Peyer's patch (tissue), 4 donors: ENCODE measurements around the gene GPC6. TPM values are rescaled to one million over a fixed set of nuclear protein-coding genes. Genes with fewer than 3 reads are reported as not detected.

ENCODE experiments used
- DNase-seq, 3 donors: peaks; one replicate each; pipeline ENCODE4 v3.0.0-alpha.2; 2017 to 2019
- H3K27ac ChIP-seq, 4 donors: fragments of 200-600 bp; sonication (generic); one replicate each; pipeline ENCODE4 v1.5.1; 2016 to 2019
- H3K27me3 ChIP-seq, 2 donors: fragments of 200-600 bp; sonication (generic); one replicate each; pipeline ENCODE4 v1.5.1; 2019
- H3K36me3 ChIP-seq, 3 donors: fragments of 200-600 bp; sonication (generic); one replicate each; pipeline ENCODE4 v1.5.1; 2016 to 2019
- H3K4me1 ChIP-seq, 4 donors: fragments of 200-600 bp; sonication (generic); one replicate each; pipeline ENCODE4 v1.5.1; 2016 to 2019
- H3K4me3 ChIP-seq, 4 donors: fragments of 200-600 bp; sonication (generic); 1 replicate in 3 of 4; 2 replicates in 1 of 4; pipeline ENCODE4 v1.5.1; 2016 to 2019; ENCODE audit warnings: mild to moderate bottlenecking in 1 of 4
- H3K9me3 ChIP-seq, 4 donors: fragments of 200-600 bp; sonication (generic); one replicate each; pipeline ENCODE4 v1.5.1; 2016 to 2019; ENCODE audit warnings: mild to moderate bottlenecking in 1 of 4
- POLR2A ChIP-seq, 2 donors: fragments of 450-650 bp; IDR thresholded peaks; one replicate each; pipeline ENCODE4 v1.5.1; 2017; ENCODE audit warnings: antibody characterized with exemption in 2 of 2, mild to moderate bottlenecking in 2 of 2, moderate library complexity in 2 of 2
- total RNA-seq, 4 donors: library from RNA; depleted of rRNA; stranded (reverse); fragments of >200 nt; gene quantifications; one replicate each; pipeline ENCODE4 v1.1.0, GENCODE V29; 2016
- TF ChIP-seq, protein P1 (sequence below), 6 experiments: fragments of 450-650 bp in 4 of 6; fragments of 200-600 bp in 2 of 6; sonication (generic) in 1 of 6; IDR thresholded peaks; one replicate each; pipeline ENCODE4 v1.5.1; 2017 to 2019; ENCODE audit warnings: antibody characterized with exemption in 6 of 6, mild to moderate bottlenecking in 3 of 6, moderate library complexity in 1 of 6

GPC6 gene
- total RNA-seq, 4 donors from 2014 or later, result 1.6 to 13.2 (median 2.6) TPM

DNA sequence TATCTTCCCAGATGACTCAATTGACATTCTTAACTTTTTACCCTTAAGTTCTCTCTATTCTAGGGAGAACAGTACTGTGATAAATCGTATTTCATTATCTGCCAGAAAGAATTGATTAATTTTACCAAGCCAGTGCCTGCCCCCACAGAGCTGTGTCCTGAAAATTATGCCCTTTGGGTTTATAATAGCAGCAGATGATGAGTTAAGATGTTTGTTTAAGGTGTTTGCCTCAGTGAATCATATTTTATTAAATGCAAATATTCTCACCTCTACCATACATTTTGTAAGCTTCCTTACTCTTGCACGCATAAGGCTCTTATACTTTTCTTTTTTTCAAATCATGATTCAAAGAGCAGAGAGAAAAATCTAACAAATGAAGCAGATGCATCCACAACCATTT lies 934.3 kb downstream of the GPC6 start:
- Histone ChIP-seq H3K27ac (no peak overlapping the region), H3K4me3 (no peak overlapping the region), H3K27me3 (no peaks in the 10 kb centered on the region), H3K9me3 (no peaks in the 10 kb centered on the region), H3K36me3 (no peaks in the 10 kb centered on the region), H3K4me1 (no peaks in the 10 kb centered on the region)
- TF ChIP-seq, protein P1, sequence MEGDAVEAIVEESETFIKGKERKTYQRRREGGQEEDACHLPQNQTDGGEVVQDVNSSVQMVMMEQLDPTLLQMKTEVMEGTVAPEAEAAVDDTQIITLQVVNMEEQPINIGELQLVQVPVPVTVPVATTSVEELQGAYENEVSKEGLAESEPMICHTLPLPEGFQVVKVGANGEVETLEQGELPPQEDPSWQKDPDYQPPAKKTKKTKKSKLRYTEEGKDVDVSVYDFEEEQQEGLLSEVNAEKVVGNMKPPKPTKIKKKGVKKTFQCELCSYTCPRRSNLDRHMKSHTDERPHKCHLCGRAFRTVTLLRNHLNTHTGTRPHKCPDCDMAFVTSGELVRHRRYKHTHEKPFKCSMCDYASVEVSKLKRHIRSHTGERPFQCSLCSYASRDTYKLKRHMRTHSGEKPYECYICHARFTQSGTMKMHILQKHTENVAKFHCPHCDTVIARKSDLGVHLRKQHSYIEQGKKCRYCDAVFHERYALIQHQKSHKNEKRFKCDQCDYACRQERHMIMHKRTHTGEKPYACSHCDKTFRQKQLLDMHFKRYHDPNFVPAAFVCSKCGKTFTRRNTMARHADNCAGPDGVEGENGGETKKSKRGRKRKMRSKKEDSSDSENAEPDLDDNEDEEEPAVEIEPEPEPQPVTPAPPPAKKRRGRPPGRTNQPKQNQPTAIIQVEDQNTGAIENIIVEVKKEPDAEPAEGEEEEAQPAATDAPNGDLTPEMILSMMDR (IDR thresholded peaks at IDR 0.05), result no peak
- no peak for TF ChIP-seq POLR2A (IDR thresholded peaks at IDR 0.05)
- no peak for DNase-seq

DNA sequence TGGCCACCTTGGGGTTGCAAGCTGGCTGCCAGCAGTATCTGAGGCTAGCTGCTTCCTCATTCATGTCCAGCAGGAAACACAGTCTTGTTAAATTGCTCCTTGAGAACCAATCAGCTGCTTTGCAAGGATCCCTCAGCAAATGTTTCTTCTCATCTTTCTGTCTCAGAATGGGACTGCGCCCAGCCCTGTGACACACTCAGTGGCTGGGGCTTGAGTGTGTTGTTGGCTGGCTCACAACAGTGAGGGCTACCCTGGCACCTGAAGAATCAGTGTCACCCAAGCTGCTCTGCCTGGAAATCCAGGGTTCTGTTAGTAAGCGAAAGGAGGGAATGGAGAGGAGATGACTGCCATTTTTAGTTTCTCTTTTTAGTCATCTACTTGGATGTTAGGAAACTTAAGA lies 935.7 kb downstream of the GPC6 start:
- TF ChIP-seq POLR2A (IDR thresholded peaks at IDR 0.05), result no peak
- TF ChIP-seq, protein P1 (IDR thresholded peaks at IDR 0.05), result no peak
- Histone ChIP-seq H3K4me1 (no peaks in the 10 kb centered on the region), H3K9me3 (no peaks in the 10 kb centered on the region), H3K4me3 (no peak overlapping the region), H3K36me3 (no peaks in the 10 kb centered on the region), H3K27me3 (no peaks in the 10 kb centered on the region), H3K27ac (no peak overlapping the region)
- no peak for DNase-seq

DNA sequence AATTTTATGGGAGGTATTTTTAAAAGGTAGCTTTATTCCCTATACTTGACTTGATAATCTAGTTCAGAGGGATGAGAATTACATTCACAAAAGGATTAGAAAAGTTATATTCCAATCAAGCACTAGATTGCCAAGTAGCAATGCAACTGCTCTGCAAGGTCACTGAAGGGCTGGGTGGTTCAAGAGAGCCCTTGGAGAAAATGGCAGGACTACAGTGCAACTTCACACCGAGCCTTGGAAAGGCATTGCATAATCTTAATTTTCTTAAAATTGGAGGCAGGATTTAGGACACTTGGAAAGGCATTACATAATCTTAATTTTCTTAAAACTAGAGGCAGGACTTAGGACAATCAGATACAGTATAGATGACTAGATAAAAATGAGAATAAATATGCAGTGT lies 936.9 kb downstream of the GPC6 start:
- H3K27me3 ChIP-seq, result no peaks in the 10 kb centered on the region
- H3K4me3 ChIP-seq, result no peak overlapping the region
- no peak for TF ChIP-seq POLR2A (IDR thresholded peaks at IDR 0.05)
- H3K36me3 ChIP-seq, result no peaks in the 10 kb centered on the region
- no peaks in the 10 kb centered on the region for H3K9me3 ChIP-seq
- no peak for DNase-seq
- H3K4me1 ChIP-seq, result no peaks in the 10 kb centered on the region
- no peak overlapping the region for H3K27ac ChIP-seq

DNA sequence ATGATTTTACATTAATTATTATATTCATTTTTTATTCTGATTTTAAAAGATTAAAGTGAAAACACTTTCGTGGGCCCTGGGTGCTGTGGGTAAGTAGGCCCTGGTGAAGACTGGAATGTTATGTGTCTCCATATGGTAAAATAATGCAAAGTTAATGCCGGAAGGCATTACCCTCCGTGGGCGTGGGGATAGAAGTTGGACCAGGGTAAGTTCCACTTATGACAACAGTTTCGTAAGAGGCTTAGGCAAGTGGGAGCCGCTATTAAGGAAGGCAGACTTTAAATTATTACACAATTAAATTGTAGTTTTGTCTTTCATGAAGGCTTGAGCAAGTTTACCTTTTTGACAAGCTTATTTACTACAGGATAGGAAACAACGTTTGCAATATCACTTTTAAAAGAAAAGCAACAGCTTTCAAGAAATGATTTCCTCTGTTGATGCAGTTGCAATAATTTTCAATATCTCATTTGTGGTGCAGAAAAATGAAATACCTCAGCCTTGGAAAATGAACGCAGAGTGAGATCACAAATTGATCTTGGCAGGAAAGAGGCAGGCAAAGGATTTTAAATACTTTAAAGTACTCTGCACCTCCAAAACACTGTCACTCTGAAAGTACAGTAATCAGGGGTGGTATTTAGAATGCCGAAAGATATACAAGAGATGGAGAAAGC lies 942.3 kb downstream of the GPC6 start:
- H3K27ac ChIP-seq, result no peak overlapping the region
- no peaks in the 10 kb centered on the region for H3K27me3 ChIP-seq
- no peak for TF ChIP-seq POLR2A (IDR thresholded peaks at IDR 0.05)
- TF ChIP-seq, protein P1 (IDR thresholded peaks at IDR 0.05), result no peak
- no peaks in the 10 kb centered on the region for H3K4me1 ChIP-seq
- DNase-seq, result no peak
- H3K36me3 ChIP-seq, result no peaks in the 10 kb centered on the region
- H3K9me3 ChIP-seq, result no peaks in the 10 kb centered on the region
- no peak overlapping the region for H3K4me3 ChIP-seq

DNA sequence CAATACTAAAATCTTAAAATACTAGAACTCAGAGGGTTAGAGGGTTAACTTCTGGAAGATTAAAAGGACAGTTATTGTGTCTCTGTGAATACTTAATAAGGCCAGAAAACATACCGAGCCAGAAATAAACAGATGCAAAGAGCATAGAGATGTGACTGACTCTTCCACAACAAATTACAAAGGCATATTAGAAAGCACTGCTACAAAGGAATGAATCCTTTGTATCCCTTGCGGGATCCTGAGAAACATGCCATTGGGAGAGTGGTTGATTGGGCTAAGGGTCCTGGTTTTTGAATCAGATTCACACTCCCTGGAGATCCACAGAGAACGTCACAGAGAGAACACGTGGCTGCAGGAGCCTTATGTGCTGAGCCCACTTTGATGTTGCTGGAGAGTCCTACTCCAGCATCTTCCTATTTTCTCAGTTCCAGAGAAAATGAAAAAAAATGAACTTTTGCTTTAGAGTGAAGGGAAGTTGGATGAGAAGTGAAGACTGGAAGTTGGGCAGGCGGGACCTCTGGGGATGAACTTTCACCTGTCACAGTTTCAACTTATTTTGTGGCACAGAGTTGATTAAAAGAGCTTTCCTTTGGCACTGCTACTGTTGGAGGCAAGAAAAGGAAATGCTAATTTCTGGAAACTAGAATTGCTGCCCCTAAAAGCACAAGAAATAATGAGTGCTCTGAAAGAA lies 943.0 kb downstream of the GPC6 start:
- Histone ChIP-seq H3K4me1 (no peaks in the 10 kb centered on the region), H3K4me3 (no peak overlapping the region), H3K27me3 (no peaks in the 10 kb centered on the region), H3K27ac (no peak overlapping the region), H3K36me3 (no peaks in the 10 kb centered on the region), H3K9me3 (no peaks in the 10 kb centered on the region)
- DNase-seq, result no peak
- TF ChIP-seq, protein P1 (IDR thresholded peaks at IDR 0.05), result no peak
- no peak for TF ChIP-seq POLR2A (IDR thresholded peaks at IDR 0.05)

DNA sequence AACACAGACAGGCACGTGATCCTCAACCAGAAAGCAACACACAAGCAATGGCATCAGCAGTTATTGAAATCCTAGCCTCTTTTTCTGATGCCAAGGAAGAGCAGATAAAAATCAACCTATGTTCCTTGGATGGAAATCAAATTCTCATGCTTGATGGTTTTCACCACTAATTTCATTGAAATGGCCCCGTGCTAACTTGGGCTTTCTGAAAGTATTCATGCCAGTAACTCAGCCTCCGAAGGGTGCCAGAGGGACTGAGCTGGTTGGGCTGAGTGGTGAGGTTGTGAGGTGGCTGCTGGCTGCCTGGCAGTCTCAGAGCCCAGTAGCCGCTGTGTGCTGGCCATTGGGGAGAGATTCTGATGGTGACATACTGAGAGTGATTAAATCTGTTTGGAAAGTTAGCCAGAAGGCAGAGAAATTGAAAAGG lies 943.6 kb downstream of the GPC6 start:
- no peaks in the 10 kb centered on the region for H3K9me3 ChIP-seq
- DNase-seq, result no peak
- no peak for TF ChIP-seq POLR2A (IDR thresholded peaks at IDR 0.05)
- TF ChIP-seq, protein P1 (IDR thresholded peaks at IDR 0.05), result no peak
- no peaks in the 10 kb centered on the region for H3K4me1 ChIP-seq
- no peak overlapping the region for H3K27ac ChIP-seq
- no peak overlapping the region for H3K4me3 ChIP-seq
- no peaks in the 10 kb centered on the region for H3K36me3 ChIP-seq
- no peaks in the 10 kb centered on the region for H3K27me3 ChIP-seq
